Peyer's patch (tissue), 4 donors: ENCODE results near the gene ACOX3.

Source experiments
- CTCF ChIP-seq, 6 experiments: fragments of 450-650 bp in 4 of 6; fragments of 200-600 bp in 2 of 6; sonication (generic) in 1 of 6; IDR thresholded peaks; one replicate each; pipeline ENCODE4 v1.5.1; 2017 to 2019; ENCODE audit warnings: antibody characterized with exemption in 6 of 6, mild to moderate bottlenecking in 3 of 6, moderate library complexity in 1 of 6
- POLR2A ChIP-seq, 2 donors: fragments of 450-650 bp; IDR thresholded peaks; one replicate each; pipeline ENCODE4 v1.5.1; 2017; ENCODE audit warnings: antibody characterized with exemption in 2 of 2, mild to moderate bottlenecking in 2 of 2, moderate library complexity in 2 of 2

GRCh38 chr4:8453957-8454356, 13.4 kb upstream of the ACOX3 start:
- no peak for TF ChIP-seq POLR2A (IDR thresholded peaks at IDR 0.05)
- TF ChIP-seq CTCF (IDR thresholded peaks at IDR 0.05), result no peak
